Amniotic stem cell (primary cell): ENCODE measurements around the gene SEMA5B.
A peak's percentile ranks its signal among the peaks of the same experiment; 100 is the strongest.

Experiments
- DNase-seq: peaks from one replicate; lab custom pipeline; 2025; lab: John Stamatoyannopoulos, UW

Gene SEMA5B

GRCh38 chr3:122943828-122944190 lies 83.8 kb downstream of the SEMA5B start:
- DNase-seq: no peak

- peak; percentile 13 for DNase-seq
Measured at GRCh38 chr3:122942937-122943827, 84.4 kb downstream of the SEMA5B start.

- DNase-seq: no peak
Measured at GRCh38 chr3:122942239-122942638, 85.3 kb downstream of the SEMA5B start.

- DNase-seq: no peak
Measured at GRCh38 chr3:122941228-122942206, 86.0 kb downstream of the SEMA5B start.

DNA sequence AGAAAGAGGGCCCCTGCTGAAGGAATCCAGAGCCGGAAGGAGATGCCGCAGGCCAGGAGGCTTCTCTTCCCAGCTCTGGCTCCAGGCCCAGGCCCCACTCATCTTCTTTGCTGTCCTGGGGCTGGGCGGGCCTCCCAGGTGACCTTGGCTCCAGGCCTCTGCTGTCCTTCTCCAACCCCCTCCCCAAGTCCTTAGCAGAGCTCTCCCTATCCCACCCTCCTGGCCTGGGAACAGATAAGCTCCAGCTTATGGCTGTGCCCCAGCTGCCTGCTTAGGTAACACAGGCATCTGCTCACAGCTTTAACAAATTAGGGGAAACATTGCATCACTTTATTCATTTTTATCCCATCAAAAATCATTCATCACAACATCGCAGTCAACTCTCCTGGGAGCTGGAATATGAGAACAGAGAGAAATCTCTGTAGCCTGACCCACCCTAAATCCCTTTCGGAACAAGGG lies 86.9 kb downstream of the SEMA5B start:
- DNase-seq: no peak

- no peak for DNase-seq
Measured at GRCh38 chr3:122938783-122939425, 88.7 kb downstream of the SEMA5B start.

DNA sequence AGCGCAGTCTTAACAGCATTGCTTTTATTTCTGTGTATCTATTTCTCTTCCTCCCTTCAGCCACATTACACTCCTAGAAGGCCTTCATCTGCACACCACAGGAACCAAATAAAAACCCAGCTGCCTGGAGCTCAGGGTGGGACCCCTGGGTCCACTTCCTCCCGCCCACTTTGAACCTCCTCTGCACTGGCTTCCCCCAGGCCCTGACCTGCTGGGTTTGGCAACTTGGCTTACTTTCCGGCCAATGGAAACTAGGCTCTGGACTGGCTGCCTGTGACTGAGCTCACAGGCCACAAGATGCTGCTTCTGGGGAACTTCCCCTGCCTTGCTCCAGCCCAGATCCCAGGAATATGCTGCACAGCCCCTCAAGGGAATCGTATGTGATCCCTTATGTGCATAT lies 89.8 kb downstream of the SEMA5B start:
- DNase-seq: no peak

DNA sequence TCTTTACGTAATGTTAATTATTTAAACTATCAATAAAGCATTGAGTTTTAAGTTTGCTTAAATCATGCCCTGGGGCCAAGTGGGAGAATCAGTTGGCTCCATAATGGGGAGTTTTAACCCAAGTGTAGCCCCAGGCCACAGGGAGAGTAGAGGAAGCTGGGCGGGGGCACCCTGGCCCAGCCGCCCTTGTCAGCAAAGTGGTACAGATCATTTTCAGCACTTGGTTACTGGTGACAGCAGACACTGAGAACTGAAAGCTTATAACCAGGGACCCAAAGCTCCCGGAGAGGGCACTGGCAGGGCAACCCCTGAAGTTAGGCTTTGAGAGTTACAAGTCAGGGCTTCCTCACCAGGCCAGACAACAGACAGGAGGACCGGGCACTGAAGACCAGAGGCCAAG lies 90.6 kb downstream of the SEMA5B start:
- DNase-seq: no peak

GRCh38 chr3:122936335-122936734 lies 91.2 kb downstream of the SEMA5B start:
- DNase-seq: no peak

- no peak for DNase-seq
Measured at GRCh38 chr3:122934251-122934650, 93.3 kb downstream of the SEMA5B start.

DNA sequence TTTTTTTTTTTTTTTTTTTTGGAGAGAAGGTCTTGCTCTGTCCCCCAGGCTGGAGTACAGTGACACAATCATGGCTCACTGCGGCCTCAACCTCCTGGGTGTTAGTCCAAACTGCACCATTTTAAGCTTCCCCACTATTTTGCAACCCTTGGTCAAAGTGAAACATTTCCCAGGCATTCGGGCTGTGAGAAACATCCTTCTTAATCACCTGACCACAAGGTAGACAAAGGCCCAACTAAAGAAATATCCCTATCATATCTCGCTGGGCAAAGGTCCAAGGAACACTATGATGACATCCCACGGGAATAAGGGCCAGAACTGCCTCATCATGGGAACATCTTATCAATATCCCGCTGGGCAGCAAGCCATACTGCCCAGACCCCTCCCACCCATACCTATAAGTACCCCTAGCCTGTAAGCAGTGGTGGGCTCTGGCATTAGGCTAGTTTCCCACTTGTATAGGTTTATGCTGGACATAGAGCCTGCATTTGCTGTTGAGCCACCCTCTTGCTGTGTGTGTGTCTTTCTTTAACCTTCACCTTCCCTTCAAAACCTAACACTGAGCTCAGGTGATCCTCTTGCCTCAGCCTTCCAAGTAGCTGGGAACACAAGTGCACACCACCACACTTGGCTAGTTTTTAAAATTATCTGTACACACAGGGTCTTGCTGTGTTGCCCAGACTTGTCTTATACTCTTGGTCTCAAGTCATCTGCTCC lies 95.2 kb downstream of the SEMA5B start:
- DNase-seq: no peak

DNA sequence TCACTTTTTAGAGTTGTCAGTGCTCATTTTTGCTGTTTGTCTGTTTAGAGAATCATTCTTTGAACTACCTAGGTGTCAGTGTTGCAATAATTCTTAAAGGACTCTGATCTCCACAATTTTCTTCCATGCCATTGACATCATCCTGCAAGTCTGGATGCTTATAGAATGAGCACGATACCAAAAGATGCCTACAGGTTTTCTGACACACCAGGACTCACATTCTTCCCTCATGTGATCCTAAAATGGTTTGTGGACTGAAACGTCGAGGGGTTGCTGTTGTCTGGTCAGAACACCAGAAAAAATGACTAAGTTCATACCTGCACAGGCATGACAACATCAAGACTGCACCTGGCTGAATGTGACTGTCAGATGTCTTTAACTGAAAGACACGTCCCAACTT lies 95.9 kb downstream of the SEMA5B start:
- DNase-seq: no peak

GRCh38 chr3:122930063-122930997 lies 97.2 kb downstream of the SEMA5B start:
- DNase-seq: no peak

GRCh38 chr3:122929188-122930062 lies 98.1 kb downstream of the SEMA5B start:
- DNase-seq: no peak

GRCh38 chr3:122928396-122929187 lies 99.0 kb downstream of the SEMA5B start:
- DNase-seq: no peak

- no peak for DNase-seq
Measured at GRCh38 chr3:122927726-122928125, 99.8 kb downstream of the SEMA5B start.

DNA sequence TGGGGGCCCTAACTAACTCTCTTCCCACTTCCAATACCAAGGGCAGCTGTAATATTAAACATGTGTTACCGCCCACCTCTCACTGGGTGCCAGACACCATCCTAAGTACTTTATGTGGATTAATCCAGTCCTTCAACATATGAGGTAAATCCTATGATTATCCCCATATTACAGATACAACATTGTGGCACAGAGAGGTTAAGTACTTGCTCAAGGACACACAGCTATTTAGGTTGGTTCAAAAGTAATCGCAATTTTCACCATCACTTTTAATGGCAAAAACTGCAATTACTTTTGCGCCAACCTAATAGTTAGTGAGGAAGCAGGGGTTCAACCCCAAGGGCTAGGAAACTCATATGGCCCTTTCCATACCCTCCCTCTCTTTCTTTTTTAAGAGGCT lies 100.8 kb downstream of the SEMA5B start:
- DNase-seq: no peak

DNA sequence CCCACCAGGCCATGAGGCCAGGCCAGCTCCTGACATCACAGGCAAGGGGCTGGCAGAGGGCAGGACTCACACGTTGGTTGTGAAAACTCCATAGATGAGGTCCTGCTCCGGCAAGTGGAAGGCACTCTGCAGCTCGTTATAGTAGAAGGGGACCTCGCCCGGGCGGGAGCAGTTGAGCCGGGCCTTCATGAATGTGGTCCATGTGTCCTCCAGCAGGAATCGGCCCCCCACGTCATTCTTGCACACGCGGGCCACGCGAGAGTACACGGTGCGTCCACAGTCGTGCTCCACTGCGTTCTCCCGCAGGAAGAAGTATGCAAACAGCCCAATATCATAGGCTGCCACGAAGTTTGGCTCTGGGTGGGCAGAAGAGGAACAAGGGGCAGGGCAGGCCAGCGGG lies 101.2 kb downstream of the SEMA5B start:
- no peak for DNase-seq

DNA sequence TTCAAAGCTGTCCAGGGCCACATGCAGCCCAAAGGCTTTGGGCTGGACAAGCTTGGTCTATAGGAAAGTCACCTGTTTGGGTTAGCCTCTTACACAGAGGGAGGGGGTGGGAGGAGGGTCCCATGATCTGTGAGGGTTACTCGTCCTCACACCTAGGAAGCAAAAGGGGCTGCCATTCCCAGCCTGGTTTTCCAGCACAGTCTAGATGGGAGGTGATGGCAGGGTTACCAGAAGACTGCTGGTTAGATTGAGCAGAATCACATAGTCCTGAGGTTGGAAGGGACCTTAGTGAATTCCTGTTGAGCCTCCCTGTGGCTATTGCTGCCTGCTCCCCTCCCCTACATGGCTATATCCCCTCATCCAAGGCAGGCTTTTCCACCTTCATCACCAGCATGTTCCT lies 101.8 kb downstream of the SEMA5B start:
- no peak for DNase-seq
